Measurements from ENCODE around the gene MYPN. TPM values are rescaled to one million over a fixed set of nuclear protein-coding genes. Genes with fewer than 3 reads are reported as not detected.
A peak's percentile ranks its signal among the peaks of the same experiment; 100 is the strongest.
"Not testable (repeated sequence)": the region's sequence is repeated elsewhere in the genome, so short reads cannot be mapped to it uniquely, and the experiment has no call there.

MYPN gene
- polyA plus RNA-seq, 1 experiment: 9.7 TPM

DNA sequence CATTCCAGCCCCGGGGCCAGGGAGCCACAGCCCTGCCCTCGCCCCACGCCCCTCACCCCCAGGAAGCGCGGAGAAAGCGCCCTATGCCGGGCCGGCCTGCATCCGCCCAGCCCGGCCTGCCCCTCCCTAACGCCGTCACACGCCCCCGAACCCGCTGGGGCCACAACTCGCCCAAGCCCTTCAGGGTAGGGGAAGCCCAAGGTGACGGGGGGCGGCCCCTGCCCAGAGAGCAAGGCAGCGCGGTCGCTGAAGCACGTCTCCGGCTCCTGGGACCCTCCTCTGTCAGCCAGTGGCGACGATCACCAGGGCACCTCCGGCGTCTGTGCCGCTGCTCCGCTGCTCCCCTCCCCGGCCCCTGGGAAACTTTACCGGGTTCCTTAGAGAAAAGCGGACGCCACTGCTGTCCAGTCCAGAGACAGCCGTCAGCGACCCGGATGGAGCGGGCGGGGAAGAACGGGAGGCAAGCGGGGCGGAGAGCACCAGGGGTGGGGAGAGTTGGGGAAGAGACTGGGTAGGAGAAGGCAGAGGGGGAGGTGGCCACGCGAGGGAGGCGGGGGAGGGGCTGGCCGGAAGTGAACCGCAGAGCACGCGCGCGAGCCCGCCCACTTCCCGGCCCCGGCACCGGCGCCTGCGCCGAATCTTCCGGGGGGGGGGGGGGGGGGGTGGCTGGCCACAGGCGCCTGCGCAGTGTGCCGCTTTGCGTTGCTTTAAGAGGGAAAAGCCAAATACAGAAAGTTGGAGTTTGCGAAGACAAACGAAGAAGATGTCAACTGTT lies 34.3 kb upstream of the MYPN start, which contains the start of gene HERC4:
Gene HERC4 (minus strand): TSS at position 509 of the 775 bp plus-strand sequence. CDS start 2,175 bp downstream, outside the sequence.
- ChIA-PET CTCF (interaction anchor here (0.6 to 0.9 kb wide), 2 partner anchors 80 to 216 kb away, joined by 3 read pairs; no protein-coding TSS in a partner anchor), POLR2A (no interaction called here)
- Histone ChIP-seq H3K36me3 (ENCODE audit: control insufficient read depth, insufficient read depth, low read length) (no peaks in the 10 kb centered on the region), H3K4me3 (ENCODE audit: low read depth, low read length) (peak within 1 kb of the TSS; percentile 99), H3K27me3 (ENCODE audit: control insufficient read depth, insufficient read depth, low read length) (no peaks in the 10 kb centered on the region)
- peak; percentile 70 for DNase-seq (ENCODE audit: low read depth)
- TF ChIP-seq, protein P1, sequence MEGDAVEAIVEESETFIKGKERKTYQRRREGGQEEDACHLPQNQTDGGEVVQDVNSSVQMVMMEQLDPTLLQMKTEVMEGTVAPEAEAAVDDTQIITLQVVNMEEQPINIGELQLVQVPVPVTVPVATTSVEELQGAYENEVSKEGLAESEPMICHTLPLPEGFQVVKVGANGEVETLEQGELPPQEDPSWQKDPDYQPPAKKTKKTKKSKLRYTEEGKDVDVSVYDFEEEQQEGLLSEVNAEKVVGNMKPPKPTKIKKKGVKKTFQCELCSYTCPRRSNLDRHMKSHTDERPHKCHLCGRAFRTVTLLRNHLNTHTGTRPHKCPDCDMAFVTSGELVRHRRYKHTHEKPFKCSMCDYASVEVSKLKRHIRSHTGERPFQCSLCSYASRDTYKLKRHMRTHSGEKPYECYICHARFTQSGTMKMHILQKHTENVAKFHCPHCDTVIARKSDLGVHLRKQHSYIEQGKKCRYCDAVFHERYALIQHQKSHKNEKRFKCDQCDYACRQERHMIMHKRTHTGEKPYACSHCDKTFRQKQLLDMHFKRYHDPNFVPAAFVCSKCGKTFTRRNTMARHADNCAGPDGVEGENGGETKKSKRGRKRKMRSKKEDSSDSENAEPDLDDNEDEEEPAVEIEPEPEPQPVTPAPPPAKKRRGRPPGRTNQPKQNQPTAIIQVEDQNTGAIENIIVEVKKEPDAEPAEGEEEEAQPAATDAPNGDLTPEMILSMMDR (IDR thresholded peaks at IDR 0.05; ENCODE audit: insufficient read depth, low read depth, low read length): no peak

DNA sequence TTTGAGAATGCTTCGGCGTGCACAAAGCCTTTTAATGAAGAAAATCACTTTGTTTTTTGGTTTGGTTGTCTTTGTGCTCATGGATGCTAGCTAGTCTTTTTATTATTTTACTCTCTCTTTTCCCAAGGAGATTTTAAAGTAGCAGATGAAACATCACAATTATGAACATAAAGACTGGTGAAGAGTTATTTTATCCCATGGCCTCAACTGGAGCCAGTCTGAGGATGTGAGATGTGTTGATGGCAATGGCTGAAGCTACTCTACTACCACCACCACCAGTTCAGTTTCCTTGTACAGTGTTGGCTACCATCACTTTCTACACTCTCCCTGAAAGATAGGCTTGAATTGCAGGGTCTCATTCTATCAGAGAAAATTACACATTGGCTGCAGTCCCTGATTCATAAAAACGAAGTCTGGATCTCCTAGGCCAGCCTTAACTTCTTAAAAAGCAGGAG lies 33.7 kb upstream of the MYPN start:
- CTCF ChIA-PET: interaction anchor here (0.6 to 0.9 kb wide), 2 partner anchors 80 to 216 kb away, joined by 3 read pairs; no protein-coding TSS in a partner anchor
- no peaks in the 10 kb centered on the region for H3K27me3 ChIP-seq (ENCODE audit: control insufficient read depth, insufficient read depth, low read length)
- no peak overlapping the region for H3K4me3 ChIP-seq (ENCODE audit: low read depth, low read length)
- no peaks in the 10 kb centered on the region for H3K36me3 ChIP-seq (ENCODE audit: control insufficient read depth, insufficient read depth, low read length)
- no peak for DNase-seq (ENCODE audit: low read depth)
- POLR2A ChIA-PET: no interaction called here
- TF ChIP-seq, protein P1 (IDR thresholded peaks at IDR 0.05; ENCODE audit: insufficient read depth, low read depth, low read length): no peak

DNA sequence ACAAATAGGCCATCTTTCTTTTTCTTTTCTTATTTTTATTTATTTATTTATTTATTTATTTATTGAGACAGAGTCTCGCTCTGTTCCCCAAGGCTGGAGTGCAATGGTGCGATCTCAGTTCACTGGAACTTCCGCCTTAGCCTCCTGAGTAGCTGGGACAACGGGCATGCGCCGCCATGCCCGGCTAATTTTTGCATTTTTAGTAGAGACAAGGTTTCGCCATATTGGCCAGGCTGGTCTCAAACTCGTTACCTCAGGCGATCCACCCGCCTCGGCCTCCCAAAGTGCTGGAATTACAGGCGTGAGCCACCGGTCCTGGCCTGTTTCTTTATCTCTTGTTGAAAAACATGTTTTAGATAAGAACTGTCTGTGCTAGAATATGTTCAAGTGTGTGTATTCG lies 33.2 kb upstream of the MYPN start:
- POLR2A ChIA-PET: interaction anchor here (0.6 kb wide), 1 partner anchor 127 kb away, joined by 3 read pairs; no protein-coding TSS in a partner anchor
- H3K27me3 ChIP-seq (ENCODE audit: control insufficient read depth, insufficient read depth, low read length); H3K36me3 ChIP-seq (ENCODE audit: control insufficient read depth, insufficient read depth, low read length); DNase-seq (ENCODE audit: low read depth); H3K4me3 ChIP-seq (ENCODE audit: low read depth, low read length): not testable (repeated sequence)
- CTCF ChIA-PET: interaction anchor here (0.9 to 1.0 kb wide), 2 partner anchors 79 to 113 kb away, joined by 3 read pairs; no protein-coding TSS in a partner anchor

DNA sequence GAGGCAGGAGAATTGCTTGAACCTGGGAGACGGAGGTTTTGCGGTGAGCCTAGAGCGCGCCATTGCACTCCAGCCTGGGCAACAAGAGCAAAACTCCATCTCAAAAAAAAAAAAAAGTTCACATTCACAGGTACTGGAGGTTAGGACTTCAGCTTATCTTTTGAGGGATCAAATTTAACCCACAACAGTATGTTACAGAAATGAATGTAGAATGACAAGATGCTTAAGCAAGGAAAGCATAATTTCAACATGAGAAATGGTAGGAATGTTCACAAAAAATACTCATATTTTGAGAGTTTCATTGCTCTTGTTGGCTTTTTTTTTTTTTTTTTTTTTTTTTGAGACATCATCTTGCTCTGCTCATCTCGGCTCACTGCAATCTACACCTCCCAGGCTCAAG lies 32.3 kb upstream of the MYPN start:
- TF ChIP-seq, protein P1 (IDR thresholded peaks at IDR 0.05; ENCODE audit: insufficient read depth, low read depth, low read length): no peak
- ChIA-PET CTCF (interaction anchor here (0.6 to 2.4 kb wide), 3 partner anchors 78 to 236 kb away, joined by 3 to 17 read pairs (median 3); no protein-coding TSS in a partner anchor), POLR2A (interaction anchor here (0.6 kb wide), 1 partner anchor 194 kb away, joined by 5 read pairs; no protein-coding TSS in a partner anchor)
- H3K36me3 ChIP-seq (ENCODE audit: control insufficient read depth, insufficient read depth, low read length): no peaks in the 10 kb centered on the region
- DNase-seq (ENCODE audit: low read depth): no peak
- no peak overlapping the region for H3K4me3 ChIP-seq (ENCODE audit: low read depth, low read length)
- no peaks in the 10 kb centered on the region for H3K27me3 ChIP-seq (ENCODE audit: control insufficient read depth, insufficient read depth, low read length)

DNA sequence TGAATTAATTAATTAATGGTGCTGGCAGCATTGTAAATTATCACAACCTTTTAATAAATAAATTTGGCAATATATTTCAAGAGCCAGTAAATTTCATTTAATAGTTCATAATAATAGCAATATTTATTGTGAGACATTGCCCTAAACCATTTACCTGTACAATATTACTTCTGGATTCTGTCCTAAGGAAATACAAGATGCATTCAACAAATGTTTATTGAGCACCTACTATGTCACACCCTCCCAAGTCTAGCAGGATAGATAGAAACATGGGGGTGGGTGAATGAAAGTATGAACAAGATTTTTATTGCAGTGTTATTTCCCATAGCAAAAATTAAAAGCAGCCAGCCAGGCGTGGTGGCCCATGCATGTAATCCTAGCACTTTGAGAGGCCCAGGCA lies 29.9 kb upstream of the MYPN start:
- ChIA-PET CTCF (interaction anchor here (2.4 kb wide), 1 partner anchor 76 kb away, joined by 17 read pairs; no protein-coding TSS in a partner anchor), POLR2A (no interaction called here)
- Histone ChIP-seq H3K36me3 (ENCODE audit: control insufficient read depth, insufficient read depth, low read length) (no peaks in the 10 kb centered on the region), H3K4me3 (ENCODE audit: low read depth, low read length) (no peak overlapping the region), H3K27me3 (ENCODE audit: control insufficient read depth, insufficient read depth, low read length) (no peaks in the 10 kb centered on the region)
- TF ChIP-seq, protein P1 (IDR thresholded peaks at IDR 0.05; ENCODE audit: insufficient read depth, low read depth, low read length): no peak
- DNase-seq (ENCODE audit: low read depth): no peak
